Measurements from ENCODE around the gene RAB11FIP4.

The RAB11FIP4 gene

GRCh38 chr17:31386542-31387075 is 4.9 kb upstream of the RAB11FIP4 start:
- no peak for DNase-seq (ENCODE audit: low spot score)

GRCh38 chr17:31387438-31387837 is 4.0 kb upstream of the RAB11FIP4 start:
- DNase-seq (ENCODE audit: low spot score): no peak

GRCh38 chr17:31388351-31388750 is 3.1 kb upstream of the RAB11FIP4 start:
- no peak for DNase-seq (ENCODE audit: low spot score)

GRCh38 chr17:31388770-31389656 is 2.5 kb upstream of the RAB11FIP4 start:
- peak; percentile 35 for DNase-seq (ENCODE audit: low spot score)

- DNase-seq (ENCODE audit: low spot score): no peak
These were observed 1.7 kb upstream of the RAB11FIP4 start for GRCh38 chr17:31389657-31390381.

GRCh38 chr17:31390426-31390747 is 1.1 kb upstream of the RAB11FIP4 start:
- no peak for DNase-seq (ENCODE audit: low spot score)

GRCh38 chr17:31390748-31391495 is 553 bp upstream of the RAB11FIP4 start:
- DNase-seq (ENCODE audit: low spot score): no peak

- no peak for DNase-seq (ENCODE audit: low spot score)
These were observed 754 bp downstream of the RAB11FIP4 start for GRCh38 chr17:31392002-31392855.

- DNase-seq (ENCODE audit: low spot score): no peak
These were observed 1.6 kb downstream of the RAB11FIP4 start for GRCh38 chr17:31392856-31393748.

- DNase-seq (ENCODE audit: low spot score): no peak
These were observed 2.3 kb downstream of the RAB11FIP4 start for GRCh38 chr17:31393749-31394146.

- DNase-seq (ENCODE audit: low spot score): no peak
These were observed 3.1 kb downstream of the RAB11FIP4 start for GRCh38 chr17:31394544-31394943.

GRCh38 chr17:31397256-31397939 is 5.9 kb downstream of the RAB11FIP4 start:
- no peak for DNase-seq (ENCODE audit: low spot score)

GRCh38 chr17:31398381-31399311 is 7.2 kb downstream of the RAB11FIP4 start:
- no peak for DNase-seq (ENCODE audit: low spot score)

- no peak for DNase-seq (ENCODE audit: low spot score)
These were observed 9.0 kb downstream of the RAB11FIP4 start for GRCh38 chr17:31400481-31400950.

- no peak for DNase-seq (ENCODE audit: low spot score)
These were observed 10.2 kb downstream of the RAB11FIP4 start for GRCh38 chr17:31401456-31402254.

GRCh38 chr17:31404028-31404949 is 12.8 kb downstream of the RAB11FIP4 start:
- DNase-seq (ENCODE audit: low spot score): no peak
